HepG2 (cell line): ENCODE measurements around the gene RNF10. TPM values are rescaled to one million over a fixed set of nuclear protein-coding genes. Genes with fewer than 3 reads are reported as not detected.

Experiments used
- ATAC-seq: fragments of 200-7000 bp; cut with Tn5 transposase; 3 replicates; pipeline ENCODE4 v1.9.1; 2020; ENCODE audit warnings: mild to moderate bottlenecking, moderate library complexity
- BruUV-seq: library from RNA; stranded (reverse); fragments of 400-500 nt; replicated peaks from 2 replicates; lab custom pipeline; 2021; lab: Mats Ljungman, UMichigan
- CTCF ChIA-PET: fragments of 300-600 bp; formaldehyde crosslinking; extraction: SDS; loops from one replicate; lab custom pipeline; 2021; ENCODE audit warnings: low total read pairs, inconsistent platforms, low intra/inter-chr PET ratio; lab: Yijun Ruan, JAX
- POLR2A ChIA-PET: fragments of 350-600 bp; sonication (Branson Sonifier 250); formaldehyde crosslinking; loops from one replicate; lab custom pipeline; 2020; ENCODE audit warnings: antibody characterized with exemption, inconsistent platforms; lab: Yijun Ruan, JAX
- DNase-seq: peaks from one replicate; pipeline ENCODE4 v3.0.0-alpha.2; 2015; ENCODE audit warnings: low spot score
- FAIRE-seq: peaks from 3 replicates; lab custom pipeline; 2011; peaks lifted over from hg19 to GRCh38; lab: Jason Lieb, UNC
- H2AFZ ChIP-seq: one replicate; pipeline ENCODE4 v1.6.1; 2011; ENCODE audit warnings: low read length, inconsistent platforms
- H3K27ac ChIP-seq: fragments of 300-600 bp; 3 replicates; pipeline ENCODE4 v1.8.0; 2011; ENCODE audit warnings: mixed run types, mild to moderate bottlenecking, mixed read lengths, low read length, inconsistent platforms; ENCODE audit not compliant: insufficient read depth; ENCODE audit errors: extremely low read length
- H3K27me3 ChIP-seq, 2 experiments: fragments of 200-600 bp in 1 of 2; 2 replicates in 1 of 2; 3 replicates in 1 of 2; pipeline versions ENCODE4 v1.6.0 to v1.8.0; 2011; ENCODE audit warnings: low read length in 2 of 2, mild to moderate bottlenecking in 2 of 2, moderate library complexity in 2 of 2, inconsistent platforms in 1 of 2; ENCODE audit not compliant: insufficient read depth in 2 of 2, control insufficient read depth in 1 of 2
- H3K36me3 ChIP-seq, 2 experiments: fragments of 200-600 bp in 1 of 2; replicated peaks in 1 of 2; 2 replicates in 1 of 2; 3 replicates in 1 of 2; pipeline versions ENCODE4 v1.5.1 to v1.8.0; 2011; ENCODE audit warnings: low read length in 2 of 2, inconsistent platforms in 1 of 2; ENCODE audit not compliant: insufficient read depth in 2 of 2, control insufficient read depth in 1 of 2
- H3K4me1 ChIP-seq: 2 replicates; pipeline ENCODE4 v1.5.1; 2012; ENCODE audit warnings: low read length, inconsistent platforms; ENCODE audit not compliant: insufficient read depth
- H3K4me2 ChIP-seq: 2 replicates; pipeline ENCODE4 v1.6.0; 2011; ENCODE audit warnings: low read depth, low read length, inconsistent platforms
- H3K4me3 ChIP-seq, 3 experiments: fragments of 200-600 bp in 1 of 3; sonication (generic), shearing (Covaris generic) in 1 of 3; replicated peaks in 1 of 3; 2 replicates each; pipeline ENCODE4 v1.5.1; 2011 to 2016; ENCODE audit warnings: low read length in 3 of 3, inconsistent platforms in 2 of 3, low read depth in 2 of 3, mild to moderate bottlenecking in 2 of 3, control low read depth in 1 of 3, mixed read lengths in 1 of 3; ENCODE audit not compliant: insufficient read depth in 1 of 3
- H3K79me2 ChIP-seq: one replicate; pipeline ENCODE4 v1.6.1; 2011; ENCODE audit warnings: low read length, inconsistent platforms; ENCODE audit not compliant: insufficient read depth
- H3K9ac ChIP-seq: 2 replicates; pipeline ENCODE4 v1.6.0; 2011; ENCODE audit warnings: mild to moderate bottlenecking, low read depth, low read length, inconsistent platforms; ENCODE audit not compliant: insufficient read depth
- H3K9me3 ChIP-seq: 2 replicates; pipeline ENCODE4 v1.5.1; 2012; ENCODE audit warnings: mild to moderate bottlenecking, low read length
- H4K20me1 ChIP-seq: 2 replicates; pipeline ENCODE4 v1.6.0; 2011; ENCODE audit warnings: inconsistent platforms, mild to moderate bottlenecking, low read length, moderate library complexity; ENCODE audit not compliant: insufficient read depth
- ARNT ChIP-seq: fragments of 450-650 bp; IDR thresholded peaks from 2 replicates; pipeline ENCODE4 v1.6.1; 2017
- GFI1 ChIP-seq: sonication (generic); formaldehyde crosslinking; IDR thresholded peaks from 2 replicates; pipeline ENCODE4 v1.5.0; 2020; ENCODE audit warnings: missing genetic modification reagents, mild to moderate bottlenecking, borderline replicate concordance
- HIVEP1 ChIP-seq: sonication (generic); formaldehyde crosslinking; IDR thresholded peaks from 2 replicates; pipeline ENCODE4 v1.4.0; 2020; ENCODE audit warnings: mild to moderate bottlenecking, missing genetic modification reagents
- IKZF1 ChIP-seq: fragments of 450-650 bp; IDR thresholded peaks from 2 replicates; pipeline ENCODE4 v1.7.1; 2016
- ISX ChIP-seq: sonication (generic); formaldehyde crosslinking; conservative IDR thresholded peaks from 2 replicates; pipeline ENCODE4 v1.5.0; 2020; ENCODE audit warnings: missing genetic modification reagents
- MAFF ChIP-seq: IDR thresholded peaks from 2 replicates; pipeline ENCODE4 v1.6.1; 2011; ENCODE audit warnings: low read depth, low read length, improper control_type of control experiment
- MAFK ChIP-seq, 2 experiments: IDR thresholded peaks in 1 of 2; conservative IDR thresholded peaks in 1 of 2; 2 replicates each; pipeline ENCODE4 v1.6.1; 2011; ENCODE audit warnings: improper control_type of control experiment in 2 of 2, low read length in 2 of 2
- SALL2 ChIP-seq: sonication (generic); formaldehyde crosslinking; IDR thresholded peaks from 2 replicates; pipeline ENCODE4 v1.8.1; 2023; ENCODE audit warnings: mild to moderate bottlenecking, missing genetic modification reagents, inconsistent platforms
- SAP130 ChIP-seq: IDR thresholded peaks from 2 replicates; pipeline ENCODE4 v1.6.1; 2016; ENCODE audit warnings: low read depth
- TBX2 ChIP-seq: sonication (generic); formaldehyde crosslinking; IDR thresholded peaks from 2 replicates; pipeline ENCODE4 v1.5.0; 2020; ENCODE audit warnings: missing genetic modification reagents, mild to moderate bottlenecking, borderline replicate concordance
- YEATS2 ChIP-seq: sonication (generic); formaldehyde crosslinking; IDR thresholded peaks from 2 replicates; pipeline ENCODE4 v1.4.0; 2020; ENCODE audit warnings: missing genetic modification reagents, borderline replicate concordance
- ZFP1 ChIP-seq: IDR thresholded peaks from 2 replicates; pipeline ENCODE4 v1.6.1; 2016
- ZNF121 ChIP-seq: sonication (generic); formaldehyde crosslinking; IDR thresholded peaks from 2 replicates; pipeline ENCODE4 v1.5.0; 2020; ENCODE audit warnings: mild to moderate bottlenecking, missing genetic modification reagents
- ZNF232 ChIP-seq: sonication (generic); formaldehyde crosslinking; IDR thresholded peaks from 2 replicates; pipeline ENCODE4 v1.4.0; 2020; ENCODE audit warnings: missing genetic modification reagents, borderline replicate concordance
- ZNF280B ChIP-seq: sonication (generic); formaldehyde crosslinking; IDR thresholded peaks from 2 replicates; pipeline ENCODE4 v1.5.0; 2020; ENCODE audit warnings: missing genetic modification reagents, mild to moderate bottlenecking, borderline replicate concordance
- ZSCAN25 ChIP-seq: sonication (generic); formaldehyde crosslinking; IDR thresholded peaks from 2 replicates; pipeline ENCODE4 v1.8.0; 2022; ENCODE audit warnings: mild to moderate bottlenecking, missing genetic modification reagents
- ZUFSP ChIP-seq: sonication (generic); formaldehyde crosslinking; IDR thresholded peaks from 2 replicates; pipeline ENCODE4 v1.9.0; 2021; ENCODE audit warnings: missing genetic modification reagents, mild to moderate bottlenecking, borderline replicate concordance
- WGBS: methylation state at CpG from one replicate; pipeline ENCODE4 v1.1.6; 2017; ENCODE audit warnings: low lambda C conversion rate; 5-methylcytosine and 5-hydroxymethylcytosine counted together
- in situ Hi-C: cut with HindIII; loops from 2 replicates; pipeline ENCODE4 v1.10.0; 2017; ENCODE audit warnings: low pct_unique_long_range_greater_than_20kb; ENCODE audit not compliant: extremely low pct_ligation_motif_present
- intact Hi-C: fragments of 100-400 bp; cut with micrococcal nuclease; formaldehyde crosslinking; loops from one replicate; pipeline ENCODE4 v1.10.0; 2022; ENCODE audit not compliant: unreplicated experiment
- polyA plus RNA-seq, 8 experiments: library from polyadenylated mRNA; depleted of rRNA in 3 of 8; stranded (reverse) in 7 of 8; unstranded in 1 of 8; fragments of >200 nt; fragmentation: Illumina TruSeq in 4 of 8; extraction: Trizol in 4 of 8; gene quantifications; 2 replicates each; pipeline versions ENCODE4 v1.2.1 to v1.2.3, GENCODE V29; 2011 to 2016; ENCODE audit warnings: low read depth in 4 of 8, missing spikeins in 1 of 8, mixed read lengths in 1 of 8; ENCODE audit not compliant: insufficient read depth in 1 of 8
- total RNA-seq, 5 experiments: library from RNA; depleted of rRNA; stranded (reverse); fragments of >200 nt; fragmentation: Illumina TruSeq; extraction: Trizol; gene quantifications; 2 replicates each; pipeline ENCODE4 v1.2.3, GENCODE V29; 2016; ENCODE audit warnings: low read depth in 1 of 5

RNF10 gene
- total and polyA plus RNA-seq, 2 of the 13 experiments (the other 11 are each of a cell fraction or from before 2014, with no cell fraction given): 62.5 to 88.0 TPM

GRCh38 chr12:120539303-120539702 is 5.1 kb downstream of the RNF10 start:
- 0 out of 2 replicates have a peak overlapping the region, but pooled peaks have one; percentile 29 for H3K4me2 ChIP-seq
- no peak overlapping the region for H3K9ac ChIP-seq
- TF ChIP-seq YEATS2 (CRISPR knock-in tag) (no peak), MAFK (conservative IDR thresholded peaks at IDR 0.05 in 1 of 2, IDR thresholded peaks at IDR 0.05 in 1 of 2; ENCODE audit: low read length in 2 of 2) (peak; percentile 29 to 52; a peak in 1 of 4 replicates), MAFF (peak; percentile 50), SAP130 (CRISPR knock-in tag) (0 out of 2 replicates have a peak, but pooled peaks have one; percentile 14)
- no peaks in the 10 kb centered on the region for H3K27me3 ChIP-seq
- no TSS peak for BruUV-seq
- FAIRE-seq (no peak), ATAC-seq (no peak), DNase-seq (no peak)
- no peaks in the 10 kb centered on the region for H3K9me3 ChIP-seq
- peaks cover 78% of the 10 kb centered on the region for H3K4me1 ChIP-seq
- intact Hi-C loops (loop anchor here (5.0 kb wide), 1 partner anchor 42 kb away; the partner anchor contains the start of gene DYNLL1), in situ Hi-C loops (no loop called here)
- no peak overlapping the region for H2AFZ ChIP-seq
- H3K79me2 ChIP-seq: peaks cover 92% of the 10 kb centered on the region
- peaks cover 5 to 25% of the 10 kb centered on the region in 2 experiments for H3K36me3 ChIP-seq
- ChIA-PET CTCF (no interaction called here), POLR2A (interaction anchor here (0.9 kb wide), 1 partner anchor 11 kb away, joined by 4 read pairs; the partner anchor contains the start of gene COQ5)
- WGBS: 100% methylated on average over 1 of the region's 1 CpG
- H3K27ac ChIP-seq: no peak overlapping the region
- H4K20me1 ChIP-seq: peaks cover 84% of the 10 kb centered on the region
- no peak overlapping the region; a peak in 1 of 6 replicates for H3K4me3 ChIP-seq

- peaks cover 89% of the 10 kb centered on the region for H3K79me2 ChIP-seq
- intact Hi-C loops: no loop called here
- no peak overlapping the region for H3K4me3 ChIP-seq
- peaks cover 91% of the 10 kb centered on the region for H4K20me1 ChIP-seq
- no TSS peak for BruUV-seq
- H3K36me3 ChIP-seq: peaks cover 5 to 28% of the 10 kb centered on the region in 2 experiments
- no peak overlapping the region for H3K9ac ChIP-seq
- 85% methylated on average over 3 of the region's 3 CpGs for WGBS
- ATAC-seq (no peak), FAIRE-seq (no peak), DNase-seq (no peak)
- no peak overlapping the region for H3K27ac ChIP-seq
- no peaks in the 10 kb centered on the region for H3K9me3 ChIP-seq
- in situ Hi-C loops: no loop called here
- no peaks in the 10 kb centered on the region for H3K27me3 ChIP-seq
- peaks cover 88% of the 10 kb centered on the region for H3K4me1 ChIP-seq
- CTCF ChIA-PET: no interaction called here
- H2AFZ ChIP-seq: no peak overlapping the region
- POLR2A ChIA-PET: no interaction called here
- H3K4me2 ChIP-seq: no peak overlapping the region
- TF ChIP-seq SALL2 (CRISPR knock-in tag) (no peak), ZSCAN25 (CRISPR knock-in tag) (no peak), ZNF280B (CRISPR knock-in tag) (no peak), ZUFSP (CRISPR knock-in tag) (no peak), HIVEP1 (CRISPR knock-in tag) (no peak), IKZF1 (no peak), TBX2 (CRISPR knock-in tag) (no peak), ZNF232 (CRISPR knock-in tag) (no peak), GFI1 (no peak), ZNF121 (CRISPR knock-in tag) (no peak), ISX (CRISPR knock-in tag) (no peak), ARNT (no peak), ZFP1 (CRISPR knock-in tag) (no peak)
Measured at GRCh38 chr12:120540445-120540844, 6.3 kb downstream of the RNF10 start.
